HCT116 (cell line): ENCODE data around the gene CACNA2D3. TPM values are rescaled to one million over a fixed set of nuclear protein-coding genes. Genes with fewer than 3 reads are reported as not detected.

ENCODE experiments used
- ATAC-seq: fragments of 200-7000 bp; cut with Tn5 transposase; 2 replicates; pipeline ENCODE4 v1.9.1; 2020; ENCODE audit warnings: mild to moderate bottlenecking, moderate library complexity
- BruUV-seq: library from RNA; stranded (reverse); fragments of 400-500 nt; replicated peaks from 2 replicates; lab custom pipeline; 2021; lab: Mats Ljungman, UMichigan
- CTCF ChIA-PET: fragments of 300-600 bp; sonication (Branson Sonifier 250); formaldehyde crosslinking; loops from one replicate; lab custom pipeline; 2021; ENCODE audit warnings: antibody characterized with exemption; lab: Charles Lee
- POLR2A ChIA-PET: fragments of 300-600, 350-600 bp; sonication (Branson Sonifier 250); formaldehyde crosslinking; loops from one replicate; lab custom pipeline; 2021; ENCODE audit warnings: antibody characterized with exemption; lab: Charles Lee
- RAD21 ChIA-PET, 2 experiments: fragments of 300-600 bp; sonication (Branson Sonifier 250); formaldehyde crosslinking; loops; one replicate each; lab custom pipeline; 2023; ENCODE audit warnings: low total read pairs in 2 of 2; ENCODE audit not compliant: uncharacterized antibody in 2 of 2, unreplicated experiment in 2 of 2, low non-redundant PET in 1 of 2; lab: Charles Lee
- DNase-seq: peaks from one replicate; pipeline ENCODE4 v3.0.0-alpha.2; 2010; ENCODE audit warnings: low read depth, low spot score
- H2AFZ ChIP-seq: fragments of 200-600 bp; shearing (Covaris generic), sonication (generic); 2 replicates; pipeline ENCODE4 v1.6.1; 2017; ENCODE audit warnings: low read depth, mixed run types, mixed read lengths, antibody characterized with exemption, low read length; ENCODE audit not compliant: poor library complexity, severe bottlenecking
- H3K27ac ChIP-seq: 2 replicates; pipeline ENCODE4 v1.5.1; 2012; ENCODE audit warnings: low read depth, low read length
- H3K27me3 ChIP-seq: fragments of 200-600 bp; sonication (generic); 2 replicates; pipeline ENCODE4 v1.6.1; 2016; ENCODE audit warnings: mixed run types, low read length, mixed read lengths; ENCODE audit not compliant: insufficient read depth
- H3K36me3 ChIP-seq, 2 experiments: fragments of 200-500 bp in 1 of 2; fragments of 200-600 bp in 1 of 2; sonication (Bioruptor generic) in 1 of 2; sonication (generic) in 1 of 2; 2 replicates each; pipeline versions ENCODE4 v1.5.1 to v1.6.1; 2014 to 2016; ENCODE audit warnings: low read length in 2 of 2, inconsistent platforms in 1 of 2, mixed read lengths in 1 of 2, mixed run types in 1 of 2; ENCODE audit not compliant: insufficient read depth in 2 of 2, control insufficient read depth in 1 of 2
- H3K4me1 ChIP-seq, 2 experiments: fragments of 200-600 bp in 1 of 2; sonication (generic) in 1 of 2; 2 replicates each; pipeline versions ENCODE4 v1.5.1 to v1.6.1; 2012 to 2017; ENCODE audit warnings: low read length in 2 of 2, inconsistent platforms in 1 of 2, mild to moderate bottlenecking in 1 of 2, mixed read lengths in 1 of 2, mixed run types in 1 of 2, moderate library complexity in 1 of 2; ENCODE audit not compliant: insufficient read depth in 2 of 2, control insufficient read depth in 1 of 2
- H3K4me2 ChIP-seq: fragments of 200-600 bp; sonication (generic); 2 replicates; pipeline ENCODE4 v1.6.1; 2017; ENCODE audit warnings: mixed run types, low read length, mixed read lengths
- H3K4me3 ChIP-seq, 2 experiments: fragments of 200-600 bp in 1 of 2; sonication (generic) in 1 of 2; replicated peaks in 1 of 2; 2 replicates each; pipeline ENCODE4 v1.5.1; 2011 to 2016; ENCODE audit warnings: low read length in 2 of 2, control low read depth in 1 of 2, low read depth in 1 of 2, mild to moderate bottlenecking in 1 of 2, mixed read lengths in 1 of 2, mixed run types in 1 of 2
- H3K79me2 ChIP-seq: fragments of 200-600 bp; sonication (generic); 2 replicates; pipeline ENCODE4 v1.6.1; 2017; ENCODE audit warnings: mild to moderate bottlenecking, mixed run types, low read length, moderate library complexity, mixed read lengths; ENCODE audit not compliant: insufficient read depth
- H3K9ac ChIP-seq: fragments of 200-600 bp; sonication (generic); 2 replicates; pipeline ENCODE4 v1.6.1; 2016; ENCODE audit warnings: low read length, mixed read lengths
- H3K9me2 ChIP-seq: fragments of 200-600 bp; sonication (generic), shearing (Covaris generic); 2 replicates; pipeline ENCODE4 v1.6.1; 2017; ENCODE audit warnings: mixed run types, mild to moderate bottlenecking, moderate library complexity; ENCODE audit not compliant: insufficient read depth
- H3K9me3 ChIP-seq, 2 experiments: fragments of 200-500 bp in 1 of 2; fragments of 200-600 bp in 1 of 2; sonication (Bioruptor generic) in 1 of 2; sonication (generic) in 1 of 2; 2 replicates each; pipeline ENCODE4 v1.6.1; 2014 to 2017; ENCODE audit warnings: low read length in 2 of 2, mixed read lengths in 2 of 2, inconsistent platforms in 1 of 2, low read depth in 1 of 2, mild to moderate bottlenecking in 1 of 2, mixed run types in 1 of 2, moderate library complexity in 1 of 2; ENCODE audit not compliant: control insufficient read depth in 1 of 2, insufficient read depth in 1 of 2
- H4K20me1 ChIP-seq: fragments of 200-600 bp; sonication (generic), shearing (Covaris generic); 2 replicates; pipeline ENCODE4 v1.6.1; 2017; ENCODE audit warnings: mixed run types, mild to moderate bottlenecking, moderate library complexity; ENCODE audit not compliant: insufficient read depth
- CBX3 ChIP-seq: IDR thresholded peaks from 2 replicates; pipeline ENCODE4 v1.6.1; 2012; ENCODE audit warnings: low read depth
- ELF1 ChIP-seq: IDR thresholded peaks from 2 replicates; pipeline ENCODE4 v1.6.1; 2012; ENCODE audit warnings: low read depth, borderline replicate concordance
- FOSL1 ChIP-seq: IDR thresholded peaks from 2 replicates; pipeline ENCODE4 v1.6.1; 2012; ENCODE audit warnings: low read depth
- JUND ChIP-seq: IDR thresholded peaks from 2 replicates; pipeline ENCODE4 v1.6.1; 2012
- MAX ChIP-seq: IDR thresholded peaks from 2 replicates; pipeline ENCODE4 v1.6.1; 2012
- SRF ChIP-seq: IDR thresholded peaks from 2 replicates; pipeline ENCODE4 v1.6.1; 2012; ENCODE audit warnings: low read depth
- TCF7L2 ChIP-seq: IDR thresholded peaks from 2 replicates; pipeline ENCODE4 v1.7.0; 2011; ENCODE audit warnings: borderline replicate concordance, inconsistent platforms; ENCODE audit not compliant: insufficient read depth, insufficient read length; ENCODE audit errors: extremely low read depth
- ZFX ChIP-seq: fragments of 450-650 bp; IDR thresholded peaks from 2 replicates; pipeline ENCODE4 v1.6.1; 2017
- intact Hi-C: fragments of 100-400 bp; cut with micrococcal nuclease; formaldehyde crosslinking; loops from 2 replicates; pipeline ENCODE4 v1.10.0; 2022
- total RNA-seq: library from RNA; stranded (reverse); gene quantifications from one replicate; pipeline ENCODE4 v1.2.1, GENCODE V29; 2021; ENCODE audit not compliant: unreplicated experiment
- TF ChIP-seq, protein P1 (sequence below): IDR thresholded peaks from 2 replicates; pipeline ENCODE4 v1.6.1; 2012; ENCODE audit warnings: low read depth

The CACNA2D3 gene
- total RNA-seq, 1 experiment from 2014 or later = 0.20 TPM

GRCh38 chr3:54168451-54168850 is 46.1 kb downstream of the CACNA2D3 start:
- peaks cover 19% of the 10 kb centered on the region; the same call in 1 of the 2 replicates for H3K27me3 ChIP-seq
- no peaks in the 10 kb centered on the region for H3K79me2 ChIP-seq
- no peaks in the 10 kb centered on the region for H3K9me3 ChIP-seq
- H3K9ac ChIP-seq = no peak overlapping the region
- no peak overlapping the region for H2AFZ ChIP-seq
- no peak for ATAC-seq
- CTCF ChIA-PET = no interaction called here
- no peak overlapping the region for H3K4me3 ChIP-seq
- no peak overlapping the region for H3K4me2 ChIP-seq
- no peak for TF ChIP-seq SRF
- no peak for TF ChIP-seq JUND
- TF ChIP-seq ELF1 = no peak
- TF ChIP-seq, protein P1, sequence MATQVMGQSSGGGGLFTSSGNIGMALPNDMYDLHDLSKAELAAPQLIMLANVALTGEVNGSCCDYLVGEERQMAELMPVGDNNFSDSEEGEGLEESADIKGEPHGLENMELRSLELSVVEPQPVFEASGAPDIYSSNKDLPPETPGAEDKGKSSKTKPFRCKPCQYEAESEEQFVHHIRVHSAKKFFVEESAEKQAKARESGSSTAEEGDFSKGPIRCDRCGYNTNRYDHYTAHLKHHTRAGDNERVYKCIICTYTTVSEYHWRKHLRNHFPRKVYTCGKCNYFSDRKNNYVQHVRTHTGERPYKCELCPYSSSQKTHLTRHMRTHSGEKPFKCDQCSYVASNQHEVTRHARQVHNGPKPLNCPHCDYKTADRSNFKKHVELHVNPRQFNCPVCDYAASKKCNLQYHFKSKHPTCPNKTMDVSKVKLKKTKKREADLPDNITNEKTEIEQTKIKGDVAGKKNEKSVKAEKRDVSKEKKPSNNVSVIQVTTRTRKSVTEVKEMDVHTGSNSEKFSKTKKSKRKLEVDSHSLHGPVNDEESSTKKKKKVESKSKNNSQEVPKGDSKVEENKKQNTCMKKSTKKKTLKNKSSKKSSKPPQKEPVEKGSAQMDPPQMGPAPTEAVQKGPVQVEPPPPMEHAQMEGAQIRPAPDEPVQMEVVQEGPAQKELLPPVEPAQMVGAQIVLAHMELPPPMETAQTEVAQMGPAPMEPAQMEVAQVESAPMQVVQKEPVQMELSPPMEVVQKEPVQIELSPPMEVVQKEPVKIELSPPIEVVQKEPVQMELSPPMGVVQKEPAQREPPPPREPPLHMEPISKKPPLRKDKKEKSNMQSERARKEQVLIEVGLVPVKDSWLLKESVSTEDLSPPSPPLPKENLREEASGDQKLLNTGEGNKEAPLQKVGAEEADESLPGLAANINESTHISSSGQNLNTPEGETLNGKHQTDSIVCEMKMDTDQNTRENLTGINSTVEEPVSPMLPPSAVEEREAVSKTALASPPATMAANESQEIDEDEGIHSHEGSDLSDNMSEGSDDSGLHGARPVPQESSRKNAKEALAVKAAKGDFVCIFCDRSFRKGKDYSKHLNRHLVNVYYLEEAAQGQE = no peak
- no peak for TF ChIP-seq FOSL1
- TF ChIP-seq TCF7L2 = no peak
- TF ChIP-seq CBX3 = no peak
- TF ChIP-seq ZFX = no peak
- no peak for TF ChIP-seq MAX
- TF ChIP-seq, all 23 proteins: peak for 0
- no peaks in the 10 kb centered on the region for H4K20me1 ChIP-seq
- RAD21 ChIA-PET = no interaction called here
- intact Hi-C loops = no loop called here
- DNase-seq = no peak
- POLR2A ChIA-PET = no interaction called here
- BruUV-seq = no TSS peak
- H3K9me2 ChIP-seq = no peaks in the 10 kb centered on the region
- H3K27ac ChIP-seq = no peak overlapping the region
- no peaks in the 10 kb centered on the region for H3K36me3 ChIP-seq
- H3K4me1 ChIP-seq = no peaks in the 10 kb centered on the region
